HK-2 (cell line): ENCODE results near the gene POLR3H.
A peak's percentile ranks its signal among the peaks of the same experiment; 100 is the strongest.

Source experiments
- DNase-seq: peaks from one replicate; pipeline ENCODE4 v3.0.0-alpha.2; 2018; ENCODE audit not compliant: unreplicated experiment

POLR3H gene

GRCh38 chr22:41535244-41535643, 9.0 kb downstream of the POLR3H start:
- DNase-seq: no peak

- no peak for DNase-seq
Observed at GRCh38 chr22:41534219-41534618, 10.1 kb downstream of the POLR3H start.

GRCh38 chr22:41532908-41533825, 11.1 kb downstream of the POLR3H start:
- peak; percentile 38 for DNase-seq

GRCh38 chr22:41531715-41532477, 12.4 kb downstream of the POLR3H start:
- no peak for DNase-seq

GRCh38 chr22:41530890-41531714, 13.2 kb downstream of the POLR3H start:
- DNase-seq: no peak

GRCh38 chr22:41528938-41529561, 15.2 kb downstream of the POLR3H start:
- no peak for DNase-seq

GRCh38 chr22:41528132-41528766, 16.0 kb downstream of the POLR3H start:
- DNase-seq: no peak

GRCh38 chr22:41526830-41527799, 17.2 kb downstream of the POLR3H start:
- peak; percentile 41 for DNase-seq

- no peak for DNase-seq
Observed at GRCh38 chr22:41526226-41526829, 17.9 kb downstream of the POLR3H start.

GRCh38 chr22:41525450-41526225, 18.6 kb downstream of the POLR3H start:
- DNase-seq: no peak

- DNase-seq: no peak
Observed at GRCh38 chr22:41524809-41525449, 19.3 kb downstream of the POLR3H start.

- DNase-seq: no peak
Observed at GRCh38 chr22:41524251-41524661, 20.0 kb downstream of the POLR3H start.

GRCh38 chr22:41523464-41524221, 20.6 kb downstream of the POLR3H start:
- DNase-seq: no peak

GRCh38 chr22:41522813-41523212, 21.5 kb downstream of the POLR3H start:
- DNase-seq: no peak

GRCh38 chr22:41521126-41521525, 23.1 kb downstream of the POLR3H start:
- no peak for DNase-seq

GRCh38 chr22:41518048-41518347, 26.3 kb downstream of the POLR3H start:
- DNase-seq: no peak
